Stomach (tissue), 9 donors: Measurements from ENCODE around the gene SMC4. TPM values are rescaled to one million over a fixed set of nuclear protein-coding genes. Genes with fewer than 3 reads are reported as not detected.

Experiments
- DNase-seq, 2 donors: peaks; one replicate each; pipeline versions ENCODE4 v3.0.0 to v3.0.0-alpha.2; 2013 to 2019
- H3K27ac ChIP-seq, 5 donors: fragments of 200-600 bp in 4 of 5; sonication (generic) in 4 of 5; one replicate each; pipeline ENCODE4 v1.5.1; 2013 to 2019; ENCODE audit warnings: mild to moderate bottlenecking in 1 of 5, moderate library complexity in 1 of 5
- H3K27me3 ChIP-seq, 3 donors: fragments of 200-600 bp; sonication (generic); one replicate each; pipeline ENCODE4 v1.5.1; 2017 to 2019; ENCODE audit warnings: mixed run types in 1 of 3
- H3K36me3 ChIP-seq, 4 donors: fragments of 200-600 bp; sonication (generic); 1 replicate in 3 of 4; 2 replicates in 1 of 4; pipeline ENCODE4 v1.5.1; 2016 to 2019
- H3K4me1 ChIP-seq, 4 donors: fragments of 200-600 bp; sonication (generic); one replicate each; pipeline ENCODE4 v1.5.1; 2016 to 2019
- H3K4me3 ChIP-seq, 4 donors: fragments of 200-600 bp; sonication (generic) in 3 of 4; one replicate each; pipeline ENCODE4 v1.5.1; 2016 to 2019; ENCODE audit warnings: mild to moderate bottlenecking in 1 of 4
- H3K9me3 ChIP-seq, 4 donors: fragments of 200-600 bp; sonication (generic); one replicate each; pipeline ENCODE4 v1.5.1; 2016 to 2019
- CTCF ChIP-seq, 7 experiments: fragments of 450-650 bp in 4 of 7; fragments of 200-600 bp in 3 of 7; sonication (generic) in 3 of 7; IDR thresholded peaks; one replicate each; pipeline ENCODE4 v1.5.1; 2016 to 2019; ENCODE audit warnings: antibody characterized with exemption in 7 of 7, control low read depth in 2 of 7, mild to moderate bottlenecking in 1 of 7
- EP300 ChIP-seq: sonication (generic); formaldehyde crosslinking; IDR thresholded peaks from one replicate; pipeline ENCODE4 v1.6.1; 2017; ENCODE audit warnings: antibody characterized with exemption
- POLR2A ChIP-seq, 4 donors: fragments of 450-650 bp; IDR thresholded peaks; one replicate each; pipeline ENCODE4 v1.6.1; 2016; ENCODE audit warnings: antibody characterized with exemption in 4 of 4, control low read depth in 2 of 4, mild to moderate bottlenecking in 1 of 4, moderate library complexity in 1 of 4
- POLR2AphosphoS5 ChIP-seq, 3 donors: sonication (generic); formaldehyde crosslinking; IDR thresholded peaks; one replicate each; pipeline ENCODE4 v1.6.1; 2016; ENCODE audit warnings: antibody characterized with exemption in 3 of 3
- WGBS, 5 donors: extraction: QIAGEN DNeasy Blood & Tissue Kit in 3 of 5; methylation state at CpG; one replicate each; pipeline versions ENCODE4 v1.1.5 to v1.1.7; 2013 to 2018; 5-methylcytosine and 5-hydroxymethylcytosine counted together
- intact Hi-C: fragments of 100-400 bp; cut with DNase I; formaldehyde crosslinking; loops from one replicate; pipeline ENCODE4 v1.15.1; 2023; ENCODE audit warnings: low total_unique reads
- polyA plus RNA-seq, 3 donors: library from polyadenylated mRNA; stranded (reverse); fragments of 200-250 nt; gene quantifications; one replicate each; pipeline ENCODE4 v1.2.3, GENCODE V29; 2013
- total RNA-seq, 5 donors: library from RNA; depleted of rRNA; stranded (reverse); fragments of >200 nt; gene quantifications; one replicate each; pipeline versions ENCODE4 v1.1.0 to v1.2.3, GENCODE V29; 2014 to 2016
- donor health status: healthy with polysubstance abuse.
- donor health status: Bipolar disorder and iron deficiency.
- donor health status: healthy.

SMC4 gene
- total and polyA plus RNA-seq, 8 donors = 12.8 to 122 (median 46.7) TPM

- no peak overlapping the region for H3K4me3 ChIP-seq
- 66 to 83% (median 79%) methylated on average over 3 of the region's 3 CpGs for WGBS, 5 donors
Measured at GRCh38 chr3:160390565-160391138, 8.8 kb upstream of the SMC4 start.

DNA sequence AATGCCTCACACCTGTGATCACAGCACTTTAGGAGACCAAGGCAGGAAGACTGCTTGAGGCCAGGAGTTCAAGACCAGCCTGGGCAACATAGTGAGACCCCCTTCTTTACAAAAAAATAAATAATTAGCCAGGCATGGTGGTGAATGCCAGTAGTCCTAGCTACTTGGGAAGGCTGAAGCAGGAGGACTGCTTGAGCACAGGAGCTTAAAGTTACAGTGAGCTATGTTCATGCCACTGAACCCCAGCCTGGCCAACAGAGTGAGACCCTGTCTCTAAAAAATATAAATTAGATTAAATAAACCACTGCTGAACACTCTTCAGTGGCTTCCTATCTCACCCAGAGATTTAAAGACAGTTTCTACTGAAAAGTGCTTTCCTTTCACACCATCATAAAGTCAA lies 6.7 kb upstream of the SMC4 start:
- no peaks in the 10 kb centered on the region for H3K9me3 ChIP-seq
- no peaks in the 10 kb centered on the region for H3K27me3 ChIP-seq
- DNase-seq = no peak
- peaks cover 0 to 7% (median 0%) of the 10 kb centered on the region in 4 donors for H3K36me3 ChIP-seq
- H3K4me3 ChIP-seq = no peak overlapping the region
- no peak for TF ChIP-seq POLR2AphosphoS5 (IDR thresholded peaks at IDR 0.05)
- no peak for TF ChIP-seq EP300
- no peak for TF ChIP-seq POLR2A (IDR thresholded peaks at IDR 0.05)
- TF ChIP-seq CTCF (IDR thresholded peaks at IDR 0.05) = no peak
- H3K27ac ChIP-seq = no peak overlapping the region
- peaks cover 0 to 9% (median 0%) of the 10 kb centered on the region in 4 donors for H3K4me1 ChIP-seq
- intact Hi-C loops = no loop called here

More at GRCh38 chr3:160390565-160391138, 8.8 kb upstream of the SMC4 start:
- H3K9me3 ChIP-seq = no peaks in the 10 kb centered on the region
- no peaks in the 10 kb centered on the region for H3K27me3 ChIP-seq
- peaks cover 0 to 7% (median 0%) of the 10 kb centered on the region in 4 donors for H3K36me3 ChIP-seq
- peak in 1 of 2 donors; percentile 57 for DNase-seq
- H3K27ac ChIP-seq = no peak overlapping the region
- intact Hi-C loops = no loop called here
- H3K4me1 ChIP-seq = peaks cover 0 to 5% (median 0%) of the 10 kb centered on the region in 4 donors
- TF ChIP-seq CTCF (IDR thresholded peaks at IDR 0.05) (no peak), EP300 (no peak)

DNA sequence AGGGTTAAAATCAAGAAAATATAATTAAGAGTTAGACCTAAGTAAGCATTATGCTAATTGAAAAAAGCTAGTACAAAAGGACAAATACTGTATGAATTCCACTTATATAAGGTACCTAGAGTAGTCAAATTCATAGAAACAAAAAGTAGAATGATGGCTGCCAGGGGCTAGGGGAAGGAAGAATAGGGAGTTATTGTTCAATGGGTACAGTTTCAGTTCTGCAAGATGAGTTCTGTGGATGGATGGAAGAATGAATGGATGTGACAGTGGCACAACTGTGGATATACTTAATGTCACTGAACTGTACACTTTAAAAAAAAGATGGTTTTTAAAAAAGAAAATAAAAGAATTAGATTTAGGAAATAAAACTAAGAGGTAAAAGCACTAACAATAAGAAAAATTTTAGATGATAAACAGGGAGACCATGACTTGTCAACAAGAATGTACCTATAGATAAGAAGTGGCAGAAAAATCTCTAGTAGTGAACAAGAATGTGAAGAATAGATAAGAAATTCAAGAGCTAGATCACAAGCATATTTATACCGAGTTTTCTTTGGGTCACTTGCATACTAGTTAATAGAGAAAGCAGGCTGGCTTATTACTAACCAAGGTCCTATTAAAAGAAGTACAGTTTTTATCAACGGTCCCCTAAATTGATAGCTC lies 6.0 kb upstream of the SMC4 start:
- H3K27me3 ChIP-seq = no peaks in the 10 kb centered on the region
- no peak for TF ChIP-seq POLR2A (IDR thresholded peaks at IDR 0.05)
- TF ChIP-seq CTCF (IDR thresholded peaks at IDR 0.05) = no peak
- TF ChIP-seq EP300 = no peak
- TF ChIP-seq POLR2AphosphoS5 (IDR thresholded peaks at IDR 0.05) = no peak
- 69 to 79% (median 73%) methylated on average over 2 of the region's 2 CpGs for WGBS, 5 donors
- peaks cover 0 to 7% (median 0%) of the 10 kb centered on the region in 4 donors for H3K36me3 ChIP-seq
- peaks cover 4 to 16% (median 6%) of the 10 kb centered on the region in 4 donors for H3K4me1 ChIP-seq
- no peak overlapping the region for H3K27ac ChIP-seq
- H3K9me3 ChIP-seq = no peaks in the 10 kb centered on the region
- no peak overlapping the region for H3K4me3 ChIP-seq
- no peak for DNase-seq
- intact Hi-C loops = no loop called here

DNA sequence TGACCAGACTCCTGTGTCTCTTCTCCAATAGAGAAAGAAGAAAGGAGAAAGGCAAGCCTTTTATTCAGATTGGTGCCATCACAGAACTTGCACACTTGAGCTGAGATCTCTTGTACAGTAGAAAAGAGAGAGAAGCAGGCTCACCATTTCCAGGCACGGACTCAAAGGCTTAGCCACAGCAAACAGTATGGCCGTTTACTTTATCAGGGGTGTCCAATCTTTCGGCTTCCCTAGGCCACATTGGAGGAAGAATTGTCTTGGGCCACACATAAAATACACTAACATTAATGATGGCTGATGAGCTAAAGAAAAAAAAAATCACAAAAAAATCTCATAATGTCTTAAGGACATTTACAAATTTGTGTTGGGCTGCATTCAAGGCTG lies 5.4 kb upstream of the SMC4 start:
- H3K4me3 ChIP-seq = no peak overlapping the region
- H3K4me1 ChIP-seq = peaks cover 8 to 18% (median 9%) of the 10 kb centered on the region in 4 donors
- DNase-seq = no peak
- TF ChIP-seq CTCF (IDR thresholded peaks at IDR 0.05) (no peak), EP300 (no peak), POLR2AphosphoS5 (IDR thresholded peaks at IDR 0.05) (no peak), POLR2A (IDR thresholded peaks at IDR 0.05) (no peak)
- no peak overlapping the region for H3K27ac ChIP-seq
- intact Hi-C loops = no loop called here
- H3K9me3 ChIP-seq = no peaks in the 10 kb centered on the region
- whole genome bisulfite sequencing, 5 donors = 81 to 96% (median 89%) methylated on average over 3 of the region's 3 CpGs
- no peaks in the 10 kb centered on the region for H3K27me3 ChIP-seq
- peaks cover 0 to 7% (median 0%) of the 10 kb centered on the region in 4 donors for H3K36me3 ChIP-seq
